C4-2B (cell line): Measurements from ENCODE around the gene SNRPB.

Experiments
- ZFX ChIP-seq: fragments of 450-650 bp; IDR thresholded peaks from 2 replicates; pipeline ENCODE4 v1.6.1; 2017
- TF ChIP-seq, protein P1 (sequence below): fragments of 450-650 bp; conservative IDR thresholded peaks from 2 replicates; pipeline ENCODE4 v1.5.1; 2017; ENCODE audit warnings: mild to moderate bottlenecking

DNA sequence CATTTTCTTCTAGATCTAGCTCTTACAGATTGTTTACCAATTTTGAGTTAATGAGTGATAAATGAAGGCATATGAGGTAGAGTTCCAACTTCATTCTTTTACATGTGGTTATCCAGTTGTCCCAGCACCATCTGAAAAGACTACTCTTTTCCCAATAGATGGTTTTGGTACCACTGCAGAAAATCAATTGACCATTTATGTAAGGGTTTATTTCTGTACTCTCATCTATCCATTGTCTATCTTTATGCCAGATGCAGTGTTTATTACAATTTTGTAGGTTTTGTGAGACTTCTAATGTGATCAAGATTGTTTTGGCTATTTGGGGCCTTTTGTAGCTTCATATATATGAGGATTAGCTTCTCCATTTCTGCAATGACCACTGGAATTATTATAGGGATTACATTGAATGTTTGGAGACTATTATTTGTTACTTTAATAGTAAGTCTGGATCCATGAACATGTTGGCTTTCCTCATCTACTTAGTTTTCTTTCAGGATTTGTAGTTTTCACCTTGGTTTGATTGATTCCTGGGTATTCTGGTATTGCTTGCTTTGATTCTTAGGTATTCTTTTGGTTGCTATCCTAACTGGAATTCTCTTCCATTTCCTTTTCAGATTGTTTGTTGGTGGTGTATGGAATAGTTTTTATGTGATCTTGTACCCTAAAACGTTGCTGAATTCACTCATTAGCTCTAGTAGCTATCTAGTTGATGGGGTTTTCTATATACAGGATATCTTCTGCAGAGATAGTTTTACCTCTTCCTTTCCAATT is 10.4 kb downstream of the SNRPB start:
- TF ChIP-seq, protein P1, sequence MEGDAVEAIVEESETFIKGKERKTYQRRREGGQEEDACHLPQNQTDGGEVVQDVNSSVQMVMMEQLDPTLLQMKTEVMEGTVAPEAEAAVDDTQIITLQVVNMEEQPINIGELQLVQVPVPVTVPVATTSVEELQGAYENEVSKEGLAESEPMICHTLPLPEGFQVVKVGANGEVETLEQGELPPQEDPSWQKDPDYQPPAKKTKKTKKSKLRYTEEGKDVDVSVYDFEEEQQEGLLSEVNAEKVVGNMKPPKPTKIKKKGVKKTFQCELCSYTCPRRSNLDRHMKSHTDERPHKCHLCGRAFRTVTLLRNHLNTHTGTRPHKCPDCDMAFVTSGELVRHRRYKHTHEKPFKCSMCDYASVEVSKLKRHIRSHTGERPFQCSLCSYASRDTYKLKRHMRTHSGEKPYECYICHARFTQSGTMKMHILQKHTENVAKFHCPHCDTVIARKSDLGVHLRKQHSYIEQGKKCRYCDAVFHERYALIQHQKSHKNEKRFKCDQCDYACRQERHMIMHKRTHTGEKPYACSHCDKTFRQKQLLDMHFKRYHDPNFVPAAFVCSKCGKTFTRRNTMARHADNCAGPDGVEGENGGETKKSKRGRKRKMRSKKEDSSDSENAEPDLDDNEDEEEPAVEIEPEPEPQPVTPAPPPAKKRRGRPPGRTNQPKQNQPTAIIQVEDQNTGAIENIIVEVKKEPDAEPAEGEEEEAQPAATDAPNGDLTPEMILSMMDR = no peak
- TF ChIP-seq ZFX = no peak
